Loucy (cell line): ENCODE measurements around the gene HS3ST4.

ENCODE experiments used
- H2AFZ ChIP-seq: fragments of 200-600 bp; sonication (generic); 2 replicates; pipeline ENCODE4 v1.6.0; 2016; ENCODE audit warnings: antibody characterized with exemption, mild to moderate bottlenecking, low read length, moderate library complexity
- H3F3A ChIP-seq: fragments of 200-600 bp; 2 replicates; pipeline ENCODE4 v1.6.0; 2016; ENCODE audit warnings: antibody characterized with exemption, low read depth, mild to moderate bottlenecking
- H3K27me3 ChIP-seq: fragments of 200-600 bp; sonication (generic); 2 replicates; pipeline ENCODE4 v1.6.1; 2014; ENCODE audit warnings: low read length, mild to moderate bottlenecking; ENCODE audit not compliant: insufficient read depth, poor library complexity, severe bottlenecking
- H3K36me3 ChIP-seq: fragments of 200-600 bp; sonication (generic); 2 replicates; pipeline ENCODE4 v1.6.1; 2016; ENCODE audit warnings: low read length; ENCODE audit not compliant: insufficient read depth
- H3K4me1 ChIP-seq: fragments of 200-600 bp; sonication (generic); 2 replicates; pipeline ENCODE4 v1.5.1; 2014; ENCODE audit warnings: low read length, mild to moderate bottlenecking; ENCODE audit not compliant: insufficient read depth, poor library complexity, severe bottlenecking
- H3K4me2 ChIP-seq: fragments of 200-600 bp; sonication (generic); 2 replicates; pipeline ENCODE4 v1.6.0; 2014; ENCODE audit warnings: antibody characterized with exemption, low read length, low read depth, mild to moderate bottlenecking; ENCODE audit not compliant: poor library complexity, severe bottlenecking
- H3K4me3 ChIP-seq: fragments of 200-600 bp; sonication (generic); 2 replicates; pipeline ENCODE4 v1.5.1; 2014; ENCODE audit warnings: low read length, mild to moderate bottlenecking, mixed read lengths; ENCODE audit not compliant: poor library complexity, severe bottlenecking
- H3K79me2 ChIP-seq: fragments of 200-600 bp; sonication (generic); 2 replicates; pipeline ENCODE4 v1.6.1; 2014; ENCODE audit warnings: low read length; ENCODE audit not compliant: insufficient read depth
- H3K9ac ChIP-seq: fragments of 200-600 bp; sonication (generic); 2 replicates; pipeline ENCODE4 v1.6.0; 2014; ENCODE audit warnings: mild to moderate bottlenecking, low read depth, low read length, moderate library complexity; ENCODE audit not compliant: poor library complexity, severe bottlenecking
- H3K9me2 ChIP-seq: fragments of 200-600 bp; sonication (generic); replicated peaks from 2 replicates; pipeline ENCODE4 v1.6.1; 2016; ENCODE audit warnings: low read depth, low read length, mixed read lengths
- H3K9me3 ChIP-seq: fragments of 200-600 bp; sonication (generic); 2 replicates; pipeline ENCODE4 v1.6.1; 2014; ENCODE audit warnings: mild to moderate bottlenecking, antibody characterized with exemption, low read length, low read depth; ENCODE audit not compliant: insufficient read depth
- H4K20me1 ChIP-seq: fragments of 200-600 bp; sonication (generic); 2 replicates; pipeline ENCODE4 v1.6.0; 2014; ENCODE audit warnings: antibody characterized with exemption, low read length, mild to moderate bottlenecking; ENCODE audit not compliant: insufficient read depth, poor library complexity, severe bottlenecking
- CTCF ChIP-seq: fragments of 200-600 bp; sonication (generic); conservative IDR thresholded peaks from 2 replicates; pipeline ENCODE4 v1.5.1; 2014; ENCODE audit warnings: mild to moderate bottlenecking, antibody characterized with exemption, low read length
- EZH2phosphoT487 ChIP-seq: fragments of 200-600 bp; IDR thresholded peaks from 2 replicates; pipeline ENCODE4 v1.6.1; 2018; ENCODE audit warnings: antibody characterized with exemption, mild to moderate bottlenecking, moderate library complexity, borderline replicate concordance

Gene HS3ST4

GRCh38 chr16:25854141-25854540 is 162.4 kb downstream of the HS3ST4 start:
- no peak overlapping the region for H3K9ac ChIP-seq

GRCh38 chr16:25855063-25855462 is 163.3 kb downstream of the HS3ST4 start:
- H4K20me1 ChIP-seq: no peaks in the 10 kb centered on the region
- H3K4me2 ChIP-seq: no peak overlapping the region
- no peaks in the 10 kb centered on the region for H3K9me3 ChIP-seq
- H3K79me2 ChIP-seq: no peaks in the 10 kb centered on the region
- H3K4me1 ChIP-seq: no peaks in the 10 kb centered on the region
- no peaks in the 10 kb centered on the region for H3K9me2 ChIP-seq
- no peak overlapping the region for H2AFZ ChIP-seq
- H3K4me3 ChIP-seq: no peak overlapping the region
- no peaks in the 10 kb centered on the region for H3K27me3 ChIP-seq
- H3K36me3 ChIP-seq: no peaks in the 10 kb centered on the region
- H3K9ac ChIP-seq: no peak overlapping the region
- H3F3A ChIP-seq: no peaks in the 10 kb centered on the region
- no peak for TF ChIP-seq EZH2phosphoT487
- no peak for TF ChIP-seq CTCF

More at GRCh38 chr16:25854141-25854540, 162.4 kb downstream of the HS3ST4 start:
- Histone ChIP-seq H3K4me2 (no peak overlapping the region), H3K36me3 (no peaks in the 10 kb centered on the region), H3K4me3 (no peak overlapping the region), H3K4me1 (no peaks in the 10 kb centered on the region), H3K79me2 (no peaks in the 10 kb centered on the region), H4K20me1 (no peaks in the 10 kb centered on the region), H3K27me3 (no peaks in the 10 kb centered on the region), H3K9me3 (no peaks in the 10 kb centered on the region), H2AFZ (no peak overlapping the region), H3F3A (no peaks in the 10 kb centered on the region), H3K9me2 (no peaks in the 10 kb centered on the region)
- TF ChIP-seq EZH2phosphoT487 (no peak), CTCF (no peak)

- H3K4me1 ChIP-seq: no peaks in the 10 kb centered on the region
- H3K9me2 ChIP-seq: no peaks in the 10 kb centered on the region
- no peaks in the 10 kb centered on the region for H4K20me1 ChIP-seq
- H3K4me2 ChIP-seq: no peak overlapping the region
- TF ChIP-seq EZH2phosphoT487 (no peak), CTCF (no peak)
- no peaks in the 10 kb centered on the region for H3K36me3 ChIP-seq
- H2AFZ ChIP-seq: no peak overlapping the region
- H3K9ac ChIP-seq: no peak overlapping the region
- H3K79me2 ChIP-seq: no peaks in the 10 kb centered on the region
- no peaks in the 10 kb centered on the region for H3F3A ChIP-seq
- H3K27me3 ChIP-seq: no peaks in the 10 kb centered on the region
- no peaks in the 10 kb centered on the region for H3K9me3 ChIP-seq
- no peak overlapping the region for H3K4me3 ChIP-seq
These were observed 164.1 kb downstream of the HS3ST4 start for GRCh38 chr16:25855818-25856217.
